GM12892 (cell line): ENCODE data around the gene CEACAM20. TPM values are rescaled to one million over a fixed set of nuclear protein-coding genes. Genes with fewer than 3 reads are reported as not detected.

Experiments used
- DNase-seq: peaks from one replicate; pipeline ENCODE4 v3.0.0; 2011; ENCODE audit not compliant: insufficient read length
- FAIRE-seq: peaks from 2 replicates; lab custom pipeline; 2011; peaks lifted over from hg19 to GRCh38; lab: Jason Lieb, UNC
- POLR2A ChIP-seq: IDR thresholded peaks from 2 replicates; pipeline ENCODE4 v1.6.1; 2011; ENCODE audit warnings: low read depth, low read length, control low read depth
- POLR2AphosphoS5 ChIP-seq: IDR thresholded peaks from 2 replicates; pipeline ENCODE4 v1.6.1; 2011; ENCODE audit warnings: low read depth, low read length, control low read depth
- TAF1 ChIP-seq: IDR thresholded peaks from 2 replicates; pipeline ENCODE4 v1.6.1; 2011; ENCODE audit warnings: low read depth, mild to moderate bottlenecking, control low read depth, low read length, borderline replicate concordance
- polyA plus RNA-seq: library from polyadenylated mRNA; unstranded; fragments of >200 nt; gene quantifications from one replicate; pipeline ENCODE4 v1.2.1, GENCODE V29; 2012; ENCODE audit warnings: missing spikeins, inconsistent platforms; ENCODE audit not compliant: missing spikeins

Gene CEACAM20
- not detected for polyA plus RNA-seq

- TF ChIP-seq POLR2A, result no peak
- DNase-seq (no peak), FAIRE-seq (no peak)
Measured at GRCh38 chr19:44529536-44529935, at the start of gene CEACAM20. TSS of gene CEACAM20 (minus strand) at chr19:44529675. CDS start at chr19:44529509, 166 bp downstream.

- DNase-seq (no peak), FAIRE-seq (no peak)
- TF ChIP-seq TAF1 (no peak), POLR2A (no peak), POLR2AphosphoS5 (no peak)
Measured at GRCh38 chr19:44577566-44577874, 48.0 kb upstream of the CEACAM20 start.

GRCh38 chr19:44576843-44577565 is 47.5 kb upstream of the CEACAM20 start:
- FAIRE-seq (no peak), DNase-seq (no peak)
- TF ChIP-seq TAF1 (no peak), POLR2AphosphoS5 (no peak), POLR2A (no peak)

- no peak for DNase-seq
- no peak for TF ChIP-seq POLR2A
- TF ChIP-seq TAF1, result no peak
- TF ChIP-seq POLR2AphosphoS5, result no peak
- FAIRE-seq, result no peak
Measured at GRCh38 chr19:44575116-44575700, 45.7 kb upstream of the CEACAM20 start.

- TF ChIP-seq POLR2A (no peak), TAF1 (no peak), POLR2AphosphoS5 (no peak)
- DNase-seq (no peak), FAIRE-seq (no peak)
Measured at GRCh38 chr19:44574186-44574950, 44.9 kb upstream of the CEACAM20 start.

GRCh38 chr19:44573627-44574026 is 44.2 kb upstream of the CEACAM20 start:
- FAIRE-seq (no peak), DNase-seq (no peak)
- no peak for TF ChIP-seq POLR2A
- no peak for TF ChIP-seq POLR2AphosphoS5
- no peak for TF ChIP-seq TAF1

GRCh38 chr19:44573183-44573582 is 43.7 kb upstream of the CEACAM20 start:
- TF ChIP-seq POLR2A (no peak), POLR2AphosphoS5 (no peak)
- DNase-seq (no peak), FAIRE-seq (no peak)

- DNase-seq, result no peak
- no peak for FAIRE-seq
- no peak for TF ChIP-seq POLR2A
- no peak for TF ChIP-seq TAF1
- TF ChIP-seq POLR2AphosphoS5, result no peak
Measured at GRCh38 chr19:44572581-44572900, 43.1 kb upstream of the CEACAM20 start.

GRCh38 chr19:44571830-44572580 is 42.5 kb upstream of the CEACAM20 start:
- no peak for FAIRE-seq

GRCh38 chr19:44570984-44571684 is 41.7 kb upstream of the CEACAM20 start:
- FAIRE-seq (no peak), DNase-seq (no peak)
- no peak for TF ChIP-seq POLR2AphosphoS5
- no peak for TF ChIP-seq POLR2A
- no peak for TF ChIP-seq TAF1

More at GRCh38 chr19:44571830-44572580, 42.5 kb upstream of the CEACAM20 start:
- TF ChIP-seq POLR2AphosphoS5, result no peak
- TF ChIP-seq TAF1, result no peak
- no peak for TF ChIP-seq POLR2A
- no peak for DNase-seq

GRCh38 chr19:44570603-44570983 is 41.1 kb upstream of the CEACAM20 start:
- no peak for TF ChIP-seq POLR2A
- no peak for TF ChIP-seq TAF1
- no peak for TF ChIP-seq POLR2AphosphoS5
- FAIRE-seq, result no peak

More at GRCh38 chr19:44570603-44570983, 41.1 kb upstream of the CEACAM20 start:
- DNase-seq, result no peak
